K562 (cell line): ENCODE measurements around the gene UBE3B. TPM values are rescaled to one million over a fixed set of nuclear protein-coding genes. Genes with fewer than 3 reads are reported as not detected.

Experiments
- ATF7 ChIP-seq: fragments of 450-650 bp; IDR thresholded peaks from 2 replicates; pipeline ENCODE4 v1.7.1; 2014; ENCODE audit warnings: mild to moderate bottlenecking, moderate library complexity
- BCOR ChIP-seq: fragments of 450-650 bp; IDR thresholded peaks from 2 replicates; pipeline ENCODE4 v1.6.1; 2016
- CC2D1A ChIP-seq: fragments of 450-650 bp; IDR thresholded peaks from 2 replicates; pipeline ENCODE4 v1.6.1; 2017; ENCODE audit warnings: mild to moderate bottlenecking
- CEBPZ ChIP-seq: fragments of 150-350 bp; IDR thresholded peaks from 2 replicates; pipeline ENCODE4 v1.6.1; 2014; ENCODE audit warnings: low read depth, mild to moderate bottlenecking, low read length, borderline replicate concordance
- EP400 ChIP-seq: fragments of 450-650 bp; IDR thresholded peaks from 2 replicates; pipeline ENCODE4 v1.6.1; 2017; ENCODE audit warnings: antibody characterized with exemption, mild to moderate bottlenecking, moderate library complexity
- EWSR1 ChIP-seq: fragments of 450-650 bp; IDR thresholded peaks from 2 replicates; pipeline ENCODE4 v1.6.1; 2018; ENCODE audit warnings: borderline replicate concordance, mild to moderate bottlenecking, low read depth, moderate library complexity; ENCODE audit not compliant: partially characterized antibody
- L3MBTL2 ChIP-seq: fragments of 450-650 bp; IDR thresholded peaks from 2 replicates; pipeline ENCODE4 v1.6.1; 2016; ENCODE audit warnings: mild to moderate bottlenecking, moderate library complexity
- LCOR ChIP-seq: sonication (generic); formaldehyde crosslinking; IDR thresholded peaks from 2 replicates; pipeline ENCODE4 v1.8.0; 2022; ENCODE audit warnings: mild to moderate bottlenecking, missing genetic modification reagents
- MAX ChIP-seq: sonication (generic); formaldehyde crosslinking; IDR thresholded peaks from 2 replicates; pipeline ENCODE4 v1.9.0; 2022; ENCODE audit warnings: mild to moderate bottlenecking, missing genetic modification reagents
- MEIS2 ChIP-seq: fragments of 450-650 bp; IDR thresholded peaks from 2 replicates; pipeline ENCODE4 v1.6.1; 2014; ENCODE audit warnings: mild to moderate bottlenecking; ENCODE audit not compliant: partially characterized antibody
- MNT ChIP-seq, 2 experiments: fragments of 450-650 bp; conservative IDR thresholded peaks; 2 replicates each; pipeline ENCODE4 v1.6.1; 2017; ENCODE audit warnings: mild to moderate bottlenecking in 2 of 2, moderate library complexity in 2 of 2
- PHB2 ChIP-seq: fragments of 450-650 bp; IDR thresholded peaks from 2 replicates; pipeline ENCODE4 v1.6.1; 2017; ENCODE audit warnings: low read depth
- RBFOX2 ChIP-seq: fragments of 200-400 bp; formaldehyde crosslinking; IDR thresholded peaks from 2 replicates; pipeline ENCODE4 v1.6.1; 2017; ENCODE audit warnings: low read depth, mild to moderate bottlenecking, low read length, moderate library complexity
- RNF2 ChIP-seq: sonication (generic); IDR thresholded peaks from 2 replicates; pipeline ENCODE4 v1.6.1; 2016
- SMARCE1 ChIP-seq: fragments of 450-650 bp; IDR thresholded peaks from 2 replicates; pipeline ENCODE4 v1.7.1; 2016; ENCODE audit warnings: mild to moderate bottlenecking
- SNIP1 ChIP-seq: fragments of 450-650 bp; IDR thresholded peaks from 2 replicates; pipeline ENCODE4 v1.7.1; 2017; ENCODE audit warnings: low read depth, mild to moderate bottlenecking
- SOX6 ChIP-seq: fragments of 450-650 bp; IDR thresholded peaks from 2 replicates; pipeline ENCODE4 v1.6.1; 2014; ENCODE audit warnings: mild to moderate bottlenecking
- THAP7 ChIP-seq: fragments of 250-450 bp; sonication (Bioruptor Pico); IDR thresholded peaks from 2 replicates; pipeline ENCODE4 v1.5.0; 2021
- THRAP3 ChIP-seq: fragments of 450-650 bp; IDR thresholded peaks from 2 replicates; pipeline ENCODE4 v1.6.1; 2016; ENCODE audit warnings: mild to moderate bottlenecking, inconsistent platforms, borderline replicate concordance
- ZBTB43 ChIP-seq: sonication (generic); formaldehyde crosslinking; IDR thresholded peaks from 2 replicates; pipeline ENCODE4 v1.8.0; 2023; ENCODE audit warnings: mild to moderate bottlenecking, missing genetic modification reagents
- ZFP36 ChIP-seq: fragments of 150-350 bp; IDR thresholded peaks from 2 replicates; pipeline ENCODE4 v1.6.1; 2018; ENCODE audit warnings: low read length, low read depth; ENCODE audit not compliant: partially characterized antibody
- ZNF57 ChIP-seq: fragments of 450-650 bp; formaldehyde crosslinking; IDR thresholded peaks from 2 replicates; pipeline ENCODE4 v1.4.0; 2020; ENCODE audit warnings: mild to moderate bottlenecking, moderate library complexity
- ZZZ3 ChIP-seq: fragments of 450-650 bp; IDR thresholded peaks from 2 replicates; pipeline ENCODE4 v1.6.1; 2016; ENCODE audit warnings: antibody characterized with exemption, mild to moderate bottlenecking, moderate library complexity
- polyA plus RNA-seq, 8 experiments: library from polyadenylated mRNA; depleted of rRNA in 4 of 8; stranded (reverse) in 5 of 8; unstranded in 3 of 8; fragments of >200 nt; fragmentation: Nextera tagmentation in 2 of 8; fragmentation: Illumina TruSeq in 1 of 8; extraction: Ambion mirVana in 2 of 8; extraction: Trizol in 1 of 8; gene quantifications; 2 replicates each; pipeline versions ENCODE4 v1.2.1 to v1.2.3, GENCODE V29; 2011 to 2014; ENCODE audit warnings: inconsistent platforms in 1 of 8, missing spikeins in 1 of 8
- total RNA-seq, 7 experiments: library from RNA; depleted of rRNA in 6 of 7; stranded (reverse); fragments of >200 nt in 6 of 7; fragmentation: Illumina TruSeq in 2 of 7; extraction: Trizol in 2 of 7; gene quantifications; 2 replicates each; pipeline versions ENCODE4 v1.2.1 to v1.2.3, GENCODE V29; 2011 to 2021; ENCODE audit warnings: low replicate concordance in 1 of 7

Gene UBE3B
- total and polyA plus RNA-seq, 9 of the 15 experiments (the other 6 are each of a cell fraction or from before 2014, with no cell fraction given) = 7.6 to 23.6 (median 15.5) TPM

- TF ChIP-seq CEBPZ (no peak), RBFOX2 (peak; percentile 86), ZZZ3 (peak; percentile 79; the same call in 1 of the 2 replicates), ZFP36 (no peak), SOX6 (no peak), MEIS2 (no peak), ZNF57 (CRISPR knock-in tag) (no peak), MNT (conservative IDR thresholded peaks at IDR 0.05) (peak; percentile 74 to 90; a peak in 3 of 4 replicates), CC2D1A (peak; percentile 61; the same call in 1 of the 2 replicates), LCOR (CRISPR knock-in tag) (peak; percentile 77), THRAP3 (peak; percentile 95), EP400 (peak; percentile 80), MAX (CRISPR knock-in tag) (0 out of 2 replicates have a peak, but pooled peaks have one; percentile 7), RNF2 (peak; percentile 34; the same call in 1 of the 2 replicates), THAP7 (CRISPR knock-in tag) (peak; percentile 91), PHB2 (0 out of 2 replicates have a peak, but pooled peaks have one; percentile 14), SMARCE1 (0 out of 2 replicates have a peak, but pooled peaks have one; percentile 8), BCOR (peak; percentile 31; the same call in 1 of the 2 replicates), EWSR1 (no peak), ZBTB43 (CRISPR knock-in tag) (no peak), SNIP1 (no peak), L3MBTL2 (peak; percentile 45; the same call in 1 of the 2 replicates), ATF7 (peak; percentile 86)
These were observed at the start of gene UBE3B, which contains the start of gene KCTD10 (continued) for GRCh38 chr12:109477185-109477962.
